OCI-LY3 (cell line): ENCODE measurements around the gene OR4F6.
"Not testable (repeated sequence)": the region's sequence is repeated elsewhere in the genome, so short reads cannot be mapped to it uniquely, and the experiment has no call there.

Source experiments
- EZH2phosphoT487 ChIP-seq: fragments of 200-600 bp; shearing (Covaris generic); IDR thresholded peaks from 2 replicates; pipeline ENCODE4 v1.6.1; 2018; ENCODE audit warnings: antibody characterized with exemption, mixed run types, low read depth
- TF ChIP-seq, protein P1 (sequence below): fragments of 200-600, 300-600 bp; sonication (generic); IDR thresholded peaks from 2 replicates; pipeline ENCODE4 v1.5.1; 2014; ENCODE audit warnings: antibody characterized with exemption, low read length, low read depth

DNA sequence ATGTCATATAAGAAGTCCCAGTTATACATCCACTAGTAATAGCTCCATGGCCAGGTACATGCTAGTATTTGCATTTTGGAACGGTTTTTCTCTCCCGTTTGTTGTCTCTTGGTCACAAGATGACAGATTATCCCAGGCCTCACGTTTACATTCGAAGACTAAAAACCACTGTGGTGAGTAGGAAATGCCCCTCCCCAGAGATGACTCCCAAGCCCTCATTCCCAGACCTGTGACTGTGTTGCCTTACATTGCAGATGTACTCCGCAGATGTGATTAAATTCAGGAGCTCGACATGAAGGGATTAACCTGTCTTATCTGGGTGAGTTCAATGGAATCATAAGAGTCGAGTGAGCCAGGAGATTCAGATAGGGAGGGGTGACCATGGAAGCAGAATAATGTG lies 9.3 kb upstream of the OR4F6 start:
- TF ChIP-seq, protein P1, sequence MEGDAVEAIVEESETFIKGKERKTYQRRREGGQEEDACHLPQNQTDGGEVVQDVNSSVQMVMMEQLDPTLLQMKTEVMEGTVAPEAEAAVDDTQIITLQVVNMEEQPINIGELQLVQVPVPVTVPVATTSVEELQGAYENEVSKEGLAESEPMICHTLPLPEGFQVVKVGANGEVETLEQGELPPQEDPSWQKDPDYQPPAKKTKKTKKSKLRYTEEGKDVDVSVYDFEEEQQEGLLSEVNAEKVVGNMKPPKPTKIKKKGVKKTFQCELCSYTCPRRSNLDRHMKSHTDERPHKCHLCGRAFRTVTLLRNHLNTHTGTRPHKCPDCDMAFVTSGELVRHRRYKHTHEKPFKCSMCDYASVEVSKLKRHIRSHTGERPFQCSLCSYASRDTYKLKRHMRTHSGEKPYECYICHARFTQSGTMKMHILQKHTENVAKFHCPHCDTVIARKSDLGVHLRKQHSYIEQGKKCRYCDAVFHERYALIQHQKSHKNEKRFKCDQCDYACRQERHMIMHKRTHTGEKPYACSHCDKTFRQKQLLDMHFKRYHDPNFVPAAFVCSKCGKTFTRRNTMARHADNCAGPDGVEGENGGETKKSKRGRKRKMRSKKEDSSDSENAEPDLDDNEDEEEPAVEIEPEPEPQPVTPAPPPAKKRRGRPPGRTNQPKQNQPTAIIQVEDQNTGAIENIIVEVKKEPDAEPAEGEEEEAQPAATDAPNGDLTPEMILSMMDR: not testable (repeated sequence)
- TF ChIP-seq EZH2phosphoT487: not testable (repeated sequence)
